A549 (cell line): Measurements from ENCODE around the gene STARD13. TPM values are rescaled to one million over a fixed set of nuclear protein-coding genes. Genes with fewer than 3 reads are reported as not detected.

Experiments
- ATAC-seq, 2 experiments: fragments of 200-7000 bp in 1 of 2; fragments of >200 bp in 1 of 2; cut with Nextera tagmentation in 1 of 2; cut with Tn5 transposase in 1 of 2; 3 replicates each; pipeline versions ENCODE4 v1.8.0 to v1.9.1; 2018 to 2020; ENCODE audit warnings: mild to moderate bottlenecking in 1 of 2, moderate library complexity in 1 of 2
- CTCF ChIA-PET: fragments of 300-600 bp; sonication (Branson Sonifier 250); formaldehyde crosslinking; extraction: SDS; loops from one replicate; lab custom pipeline; 2021; ENCODE audit warnings: antibody characterized with exemption, inconsistent platforms; lab: Yijun Ruan, JAX
- POLR2A ChIA-PET: fragments of 350-600 bp; formaldehyde crosslinking; extraction: SDS; loops from one replicate; lab custom pipeline; 2021; ENCODE audit warnings: antibody characterized with exemption, inconsistent platforms; lab: Yijun Ruan, JAX
- DNase-seq, 2 experiments: peaks; one replicate each; pipeline versions ENCODE4 v3.0.0 to v3.0.0-alpha.2; 2011 to 2016; ENCODE audit warnings: low read depth in 1 of 2, low spot score in 1 of 2
- FAIRE-seq: peaks from 2 replicates; lab custom pipeline; 2011; peaks lifted over from hg19 to GRCh38; lab: Jason Lieb, UNC
- H3K27ac ChIP-seq, 2 experiments: fragments of >200 bp; sonication (Bioruptor Twin); formaldehyde crosslinking; 3 replicates each; pipeline ENCODE4 v1.5.1; 2016 to 2017
- H3K4me1 ChIP-seq: fragments of >200 bp; sonication (Bioruptor Twin); formaldehyde crosslinking; 3 replicates; pipeline ENCODE4 v1.6.1; 2016
- H3K4me2 ChIP-seq: fragments of >200 bp; sonication (Bioruptor Twin); formaldehyde crosslinking; 3 replicates; pipeline ENCODE4 v1.6.1; 2016
- H3K4me3 ChIP-seq: fragments of >200 bp; sonication (Bioruptor Twin); formaldehyde crosslinking; 3 replicates; pipeline ENCODE4 v1.5.1; 2016
- H3K9me3 ChIP-seq: fragments of >200 bp; sonication (Bioruptor Twin); formaldehyde crosslinking; 3 replicates; pipeline ENCODE4 v1.6.1; 2016
- BHLHE40 ChIP-seq: IDR thresholded peaks from 2 replicates; pipeline ENCODE4 v1.6.1; 2012; ENCODE audit warnings: low read depth, low read length, inconsistent platforms
- CBX2 ChIP-seq: fragments of 200-600 bp; sonication (generic); IDR thresholded peaks from 2 replicates; pipeline ENCODE4 v1.6.1; 2016; ENCODE audit warnings: low read depth, mild to moderate bottlenecking, borderline replicate concordance
- CHD2 ChIP-seq: fragments of 150-350 bp; IDR thresholded peaks from 2 replicates; pipeline ENCODE4 v1.6.1; 2014; ENCODE audit warnings: low read length; ENCODE audit not compliant: partially characterized antibody
- CHD4 ChIP-seq: fragments of 200-600 bp; sonication (generic); IDR thresholded peaks from 2 replicates; pipeline ENCODE4 v1.6.1; 2016; ENCODE audit warnings: antibody characterized with exemption, mild to moderate bottlenecking, borderline replicate concordance
- E2F6 ChIP-seq: IDR thresholded peaks from 2 replicates; pipeline ENCODE4 v1.6.1; 2012; ENCODE audit warnings: low read depth, borderline replicate concordance
- ELK1 ChIP-seq: fragments of 150-350 bp; IDR thresholded peaks from 2 replicates; pipeline ENCODE4 v1.6.1; 2014; ENCODE audit warnings: low read depth, mild to moderate bottlenecking, low read length
- EP300 ChIP-seq, 2 experiments: fragments of >200 bp; sonication (Bioruptor Twin); formaldehyde crosslinking; IDR thresholded peaks; 2 replicates in 1 of 2; 3 replicates in 1 of 2; pipeline ENCODE4 v1.6.1; 2016 to 2017
- FOXS1 ChIP-seq: fragments of 250-450 bp; sonication (Bioruptor Pico); IDR thresholded peaks from 2 replicates; pipeline ENCODE4 v1.5.0; 2020; ENCODE audit warnings: mild to moderate bottlenecking, moderate library complexity
- HDAC2 ChIP-seq: fragments of 200-600 bp; sonication (generic); IDR thresholded peaks from 2 replicates; pipeline ENCODE4 v1.6.1; 2016
- HMGXB4 ChIP-seq: fragments of 250-450 bp; sonication (Bioruptor Pico); IDR thresholded peaks from 2 replicates; pipeline ENCODE4 v1.5.0; 2021; ENCODE audit warnings: mild to moderate bottlenecking, moderate library complexity, borderline replicate concordance
- HOXA7 ChIP-seq: fragments of 250-450 bp; sonication (Bioruptor Pico); IDR thresholded peaks from 2 replicates; pipeline ENCODE4 v1.5.0; 2020; ENCODE audit warnings: mild to moderate bottlenecking, moderate library complexity
- HOXB5 ChIP-seq: fragments of 250-450 bp; sonication (Bioruptor Pico); IDR thresholded peaks from 2 replicates; pipeline ENCODE4 v1.5.0; 2020; ENCODE audit warnings: mild to moderate bottlenecking, moderate library complexity
- JUN ChIP-seq, 2 experiments: fragments of >200 bp; sonication (Bioruptor Twin); formaldehyde crosslinking; IDR thresholded peaks; 2 replicates in 1 of 2; 3 replicates in 1 of 2; pipeline ENCODE4 v1.6.1; 2016 to 2017
- JUNB ChIP-seq: fragments of >200 bp; sonication (Bioruptor Twin); formaldehyde crosslinking; IDR thresholded peaks from 2 replicates; pipeline ENCODE4 v1.6.1; 2016
- KDM5A ChIP-seq: fragments of 200-600 bp; sonication (generic); IDR thresholded peaks from 2 replicates; pipeline ENCODE4 v1.6.1; 2016; ENCODE audit warnings: antibody characterized with exemption, mild to moderate bottlenecking
- MAFK ChIP-seq: fragments of 450-650 bp; IDR thresholded peaks from 2 replicates; pipeline ENCODE4 v1.6.1; 2014; ENCODE audit not compliant: partially characterized antibody
- MAX ChIP-seq: IDR thresholded peaks from 2 replicates; pipeline ENCODE4 v1.6.1; 2012
- NFE2L2 ChIP-seq: fragments of 150-350 bp; conservative IDR thresholded peaks from 2 replicates; pipeline ENCODE4 v1.6.1; 2014; ENCODE audit warnings: low read length
- POLR2AphosphoS2 ChIP-seq: conservative IDR thresholded peaks from 2 replicates; pipeline ENCODE4 v1.6.1; 2012; ENCODE audit warnings: low read length, improper control_type of control experiment, inconsistent platforms
- RCOR1 ChIP-seq: fragments of 150-350 bp; IDR thresholded peaks from 2 replicates; pipeline ENCODE4 v1.6.1; 2014; ENCODE audit warnings: antibody characterized with exemption, low read length, low read depth
- SREBF2 ChIP-seq: fragments of 450-650 bp; IDR thresholded peaks from 2 replicates; pipeline ENCODE4 v1.6.1; 2014; ENCODE audit warnings: mild to moderate bottlenecking, moderate library complexity
- TFCP2L1 ChIP-seq: fragments of 250-450 bp; sonication (Bioruptor Pico); IDR thresholded peaks from 2 replicates; pipeline ENCODE4 v1.5.0; 2021; ENCODE audit warnings: mild to moderate bottlenecking
- TP53 ChIP-seq: fragments of 250-450 bp; sonication (Bioruptor Pico); IDR thresholded peaks from 2 replicates; pipeline ENCODE4 v1.5.0; 2021; ENCODE audit warnings: mild to moderate bottlenecking, moderate library complexity
- ZC3H11A ChIP-seq: fragments of 450-650 bp; IDR thresholded peaks from 2 replicates; pipeline ENCODE4 v1.6.1; 2014; ENCODE audit warnings: antibody characterized with exemption, mild to moderate bottlenecking
- WGBS: methylation state at CpG from one replicate; pipeline ENCODE4 v1.1.6; 2017; ENCODE audit errors: missing lambda C conversion rate; 5-methylcytosine and 5-hydroxymethylcytosine counted together
- polyA plus RNA-seq, 4 experiments: library from polyadenylated mRNA; depleted of rRNA in 3 of 4; stranded (reverse); fragments of >200 nt; fragmentation: RNase III in 1 of 4; extraction: RNeasy Plus Mini Kit Qiagen cat#74134 plus additional on column Dnase treatment in 1 of 4; gene quantifications; 2 replicates in 3 of 4; 3 replicates in 1 of 4; pipeline ENCODE4 v1.2.3, GENCODE V29; 2011 to 2017
- TF ChIP-seq, protein P1 (sequence below): IDR thresholded peaks from 2 replicates; pipeline ENCODE4 v1.6.1; 2012

Gene STARD13
- polyA plus RNA-seq, 2 of the 4 experiments (the other 2 are of a cell fraction) = 2.4 to 2.8 TPM

GRCh38 chr13:33205804-33206221 lies 79.7 kb downstream of the STARD13 start:
- no peak for TF ChIP-seq ZC3H11A
- no peak for DNase-seq
- CTCF ChIA-PET = no interaction called here

GRCh38 chr13:33205224-33205623 lies 80.3 kb downstream of the STARD13 start:
- FAIRE-seq = no peak
- no peak for DNase-seq
- no peak overlapping the region for H3K4me2 ChIP-seq
- no peak overlapping the region for H3K27ac ChIP-seq
- POLR2A ChIA-PET = no interaction called here
- ATAC-seq = no peak
- H3K4me1 ChIP-seq = no peaks in the 10 kb centered on the region
- no peak overlapping the region for H3K4me3 ChIP-seq
- TF ChIP-seq CHD4 = no peak
- no peak for TF ChIP-seq POLR2AphosphoS2
- TF ChIP-seq CHD2 = no peak
- no peak for TF ChIP-seq HDAC2
- no peak for TF ChIP-seq RCOR1
- no peak for TF ChIP-seq JUNB
- TF ChIP-seq TFCP2L1 (CRISPR knock-in tag) = no peak
- TF ChIP-seq, protein P1, sequence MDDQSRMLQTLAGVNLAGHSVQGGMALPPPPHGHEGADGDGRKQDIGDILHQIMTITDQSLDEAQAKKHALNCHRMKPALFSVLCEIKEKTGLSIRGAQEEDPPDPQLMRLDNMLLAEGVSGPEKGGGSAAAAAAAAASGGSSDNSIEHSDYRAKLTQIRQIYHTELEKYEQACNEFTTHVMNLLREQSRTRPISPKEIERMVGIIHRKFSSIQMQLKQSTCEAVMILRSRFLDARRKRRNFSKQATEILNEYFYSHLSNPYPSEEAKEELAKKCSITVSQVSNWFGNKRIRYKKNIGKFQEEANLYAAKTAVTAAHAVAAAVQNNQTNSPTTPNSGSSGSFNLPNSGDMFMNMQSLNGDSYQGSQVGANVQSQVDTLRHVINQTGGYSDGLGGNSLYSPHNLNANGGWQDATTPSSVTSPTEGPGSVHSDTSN = no peak
- TF ChIP-seq JUN (IDR thresholded peaks at IDR 0.05) = no peak
- TF ChIP-seq MAFK = no peak
- no peak for TF ChIP-seq HOXA7 (CRISPR knock-in tag)
- no peak for TF ChIP-seq ELK1
- no peak for TF ChIP-seq NFE2L2
- no peak for TF ChIP-seq HOXB5 (CRISPR knock-in tag)
- no peak for TF ChIP-seq MAX
- no peak for TF ChIP-seq BHLHE40
- TF ChIP-seq SREBF2 = no peak
- no peak for TF ChIP-seq KDM5A
- TF ChIP-seq CBX2 = no peak
- TF ChIP-seq EP300 (IDR thresholded peaks at IDR 0.05) = no peak
- CTCF ChIA-PET = no interaction called here
- H3K9me3 ChIP-seq = no peaks in the 10 kb centered on the region
- 64% methylated on average over 4 of the region's 4 CpGs for WGBS

More at GRCh38 chr13:33205804-33206221, 79.7 kb downstream of the STARD13 start:
- Histone ChIP-seq H3K4me3 (no peak overlapping the region), H3K4me2 (no peak overlapping the region), H3K27ac (no peak overlapping the region), H3K4me1 (no peaks in the 10 kb centered on the region), H3K9me3 (no peaks in the 10 kb centered on the region)
- FAIRE-seq (no peak), ATAC-seq (no peak)
- POLR2A ChIA-PET = no interaction called here
- 84% methylated on average over 6 of the region's 6 CpGs for WGBS

DNA sequence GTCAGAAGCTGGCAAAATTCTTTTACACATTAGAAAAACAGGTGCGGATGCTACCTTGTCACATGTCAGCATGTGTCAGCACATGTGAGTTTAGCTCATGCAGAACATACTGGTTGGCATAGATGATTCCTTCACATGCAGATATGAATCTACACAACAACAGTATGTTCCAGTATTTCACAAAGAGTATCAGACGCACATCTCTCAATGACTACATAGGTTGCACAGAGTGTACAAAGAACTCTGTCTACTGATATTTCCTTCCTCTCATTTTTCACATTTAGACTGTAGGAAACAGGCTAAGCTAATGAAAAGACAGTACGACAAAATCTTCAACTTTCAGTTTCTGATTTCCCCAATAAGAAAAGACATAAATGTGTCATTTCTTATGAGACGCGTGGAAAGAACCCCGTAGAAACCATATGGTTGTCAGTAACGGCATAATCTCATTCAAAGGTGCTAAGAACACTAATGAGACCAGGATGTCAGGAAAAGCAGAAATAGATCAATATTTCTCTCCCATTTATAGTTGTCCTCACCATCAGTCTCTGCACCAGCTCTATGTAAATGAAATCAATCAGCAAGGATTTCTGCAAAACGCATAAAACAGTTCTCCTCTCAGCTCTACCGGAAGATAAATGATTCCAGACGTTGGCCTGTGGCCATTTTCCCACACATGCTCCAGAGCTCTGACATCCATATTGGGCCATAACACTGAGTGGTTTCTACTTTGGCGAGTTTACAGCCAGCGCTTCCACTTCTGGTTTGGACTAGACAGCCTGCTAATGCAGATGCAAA lies 81.2 kb downstream of the STARD13 start:
- WGBS = 92% methylated on average over 12 of the region's 12 CpGs
- Histone ChIP-seq H3K27ac (no peak overlapping the region), H3K4me2 (no peak overlapping the region)
- TF ChIP-seq MAX (no peak), EP300 (IDR thresholded peaks at IDR 0.05) (no peak), HMGXB4 (CRISPR knock-in tag) (no peak), BHLHE40 (no peak), POLR2AphosphoS2 (no peak), E2F6 (no peak), FOXS1 (CRISPR knock-in tag) (no peak), KDM5A (no peak), JUNB (no peak), TP53 (CRISPR knock-in tag) (no peak)
- TF ChIP-seq, all 56 proteins: peak for 0
- Histone ChIP-seq H3K4me1 (no peaks in the 10 kb centered on the region), H3K9me3 (no peaks in the 10 kb centered on the region), H3K4me3 (no peak overlapping the region)
- ChIA-PET CTCF (no interaction called here), POLR2A (no interaction called here)
- DNase-seq = no peak
- no peak for FAIRE-seq
- ATAC-seq = no peak
